K562 (cell line): ENCODE measurements around the gene ORAI1. TPM values are rescaled to one million over a fixed set of nuclear protein-coding genes. Genes with fewer than 3 reads are reported as not detected.

Experiments
- ATAC-seq: fragments of 200-7000 bp; cut with Tn5 transposase; 3 replicates; pipeline ENCODE4 v1.9.1; 2020; ENCODE audit warnings: moderate library complexity
- BruUV-seq: library from RNA; stranded (reverse); fragments of 400-500 nt; replicated peaks from 2 replicates; lab custom pipeline; 2021; lab: Mats Ljungman, UMichigan
- CTCF ChIA-PET: fragments of 300-600 bp; formaldehyde crosslinking; extraction: SDS; loops from one replicate; lab custom pipeline; 2021; ENCODE audit warnings: low intra/inter-chr PET ratio; lab: Yijun Ruan, JAX
- POLR2A ChIA-PET: fragments of 300-600, 350-650 bp; sonication (Branson Sonifier 250); formaldehyde crosslinking; extraction: SDS; loops from one replicate; lab custom pipeline; 2021; ENCODE audit warnings: antibody characterized with exemption, inconsistent platforms; lab: Yijun Ruan, JAX
- DNase-seq, 4 experiments: peaks; one replicate each; pipeline versions ENCODE4 v3.0.0 to v3.0.0-alpha.2; 2011 to 2018; ENCODE audit warnings: low spot score in 3 of 4, mixed read lengths in 3 of 4; ENCODE audit errors: extremely low read depth in 1 of 4
- FAIRE-seq: peaks from 2 replicates; lab custom pipeline; 2011; peaks lifted over from hg19 to GRCh38; lab: Jason Lieb, UNC
- H2AFZ ChIP-seq: 2 replicates; pipeline ENCODE4 v1.6.0; 2011; ENCODE audit warnings: low read depth, low read length, control low read depth, inconsistent platforms
- H3K27ac ChIP-seq: fragments of 200-600 bp; 3 replicates; pipeline ENCODE4 v1.8.0; 2011; ENCODE audit warnings: low read depth, mild to moderate bottlenecking, control low read depth, inconsistent platforms, low read length, moderate library complexity, mixed read lengths; ENCODE audit errors: extremely low read depth
- H3K27me3 ChIP-seq, 2 experiments: fragments of 300-600 bp in 1 of 2; 2 replicates in 1 of 2; 3 replicates in 1 of 2; pipeline versions ENCODE4 v1.6.0 to v1.8.0; 2011; ENCODE audit warnings: inconsistent platforms in 2 of 2, low read length in 2 of 2, mild to moderate bottlenecking in 1 of 2, mixed read lengths in 1 of 2, moderate library complexity in 1 of 2; ENCODE audit not compliant: control insufficient read depth in 2 of 2, insufficient read depth in 2 of 2
- H3K36me3 ChIP-seq: fragments of 300-600 bp; 3 replicates; pipeline ENCODE4 v1.8.0; 2011; ENCODE audit warnings: mild to moderate bottlenecking, low read length, inconsistent platforms; ENCODE audit not compliant: control insufficient read depth, insufficient read depth
- H3K4me1 ChIP-seq, 2 experiments: fragments of 200-600 bp in 1 of 2; replicated peaks in 1 of 2; 2 replicates in 1 of 2; 3 replicates in 1 of 2; pipeline versions ENCODE4 v1.5.1 to v1.8.0; 2011; ENCODE audit warnings: inconsistent platforms in 2 of 2, low read length in 2 of 2, mild to moderate bottlenecking in 1 of 2, mixed read lengths in 1 of 2, moderate library complexity in 1 of 2; ENCODE audit not compliant: control insufficient read depth in 2 of 2, insufficient read depth in 2 of 2
- H3K4me2 ChIP-seq: 2 replicates; pipeline ENCODE4 v1.6.1; 2011; ENCODE audit warnings: low read length, control low read depth, inconsistent platforms, mixed read lengths; ENCODE audit not compliant: insufficient read depth
- H3K4me3 ChIP-seq: fragments of 200-600 bp; sonication (generic), shearing (Covaris generic); 2 replicates; pipeline ENCODE4 v1.5.1; 2016; ENCODE audit warnings: control low read depth, inconsistent platforms
- H3K79me2 ChIP-seq: fragments of 200-600 bp; 3 replicates; pipeline ENCODE4 v1.8.0; 2011; ENCODE audit warnings: low read length, inconsistent platforms; ENCODE audit not compliant: control insufficient read depth, insufficient read depth
- H3K9ac ChIP-seq, 2 experiments: 2 replicates each; pipeline versions ENCODE4 v1.6.0 to v1.6.1; 2011; ENCODE audit warnings: low read depth in 2 of 2, low read length in 2 of 2, control low read depth in 1 of 2, inconsistent platforms in 1 of 2, mild to moderate bottlenecking in 1 of 2, mixed read lengths in 1 of 2; ENCODE audit not compliant: insufficient read depth in 1 of 2
- H3K9me1 ChIP-seq: one replicate; pipeline ENCODE4 v1.6.0; 2011; ENCODE audit warnings: inconsistent platforms, mild to moderate bottlenecking, low read length, moderate library complexity; ENCODE audit not compliant: control insufficient read depth, insufficient read depth
- H3K9me3 ChIP-seq: replicated peaks from 2 replicates; pipeline ENCODE4 v1.5.1; 2011; ENCODE audit warnings: low read depth, low read length, inconsistent platforms; ENCODE audit not compliant: control insufficient read depth, insufficient read depth
- H4K20me1 ChIP-seq: replicated peaks from 2 replicates; pipeline ENCODE4 v1.6.1; 2011; ENCODE audit warnings: low read length, inconsistent platforms, mixed read lengths; ENCODE audit not compliant: control insufficient read depth, insufficient read depth
- C11orf30 ChIP-seq: fragments of 450-650 bp; IDR thresholded peaks from 2 replicates; pipeline ENCODE4 v1.6.1; 2016; ENCODE audit warnings: low read depth, mild to moderate bottlenecking
- HCFC1 ChIP-seq: IDR thresholded peaks from 2 replicates; pipeline ENCODE4 v1.6.1; 2012; ENCODE audit warnings: low read depth, low read length, improper control_type of control experiment
- L3MBTL2 ChIP-seq: fragments of 450-650 bp; IDR thresholded peaks from 2 replicates; pipeline ENCODE4 v1.6.1; 2016; ENCODE audit warnings: mild to moderate bottlenecking, moderate library complexity
- MAFF ChIP-seq: IDR thresholded peaks from 2 replicates; pipeline ENCODE4 v1.6.1; 2012; ENCODE audit warnings: low read length, improper control_type of control experiment
- MAFG ChIP-seq: fragments of 450-650 bp; conservative IDR thresholded peaks from 2 replicates; pipeline ENCODE4 v1.6.1; 2016; ENCODE audit warnings: missing genetic modification characterization, missing compliant biosample characterization
- MAFK ChIP-seq: IDR thresholded peaks from 2 replicates; pipeline ENCODE4 v1.6.1; 2011; ENCODE audit warnings: low read length, improper control_type of control experiment
- MTA2 ChIP-seq: fragments of 450-650 bp; IDR thresholded peaks from 2 replicates; pipeline ENCODE4 v1.6.1; 2016; ENCODE audit warnings: low read depth
- RBM25 ChIP-seq: fragments of 200-400 bp; formaldehyde crosslinking; IDR thresholded peaks from 2 replicates; pipeline ENCODE4 v1.6.1; 2018; ENCODE audit warnings: low read length, low read depth, moderate library complexity; ENCODE audit not compliant: severe bottlenecking
- SRSF9 ChIP-seq: fragments of 200-400 bp; formaldehyde crosslinking; IDR thresholded peaks from 2 replicates; pipeline ENCODE4 v1.6.1; 2017; ENCODE audit warnings: low read depth, low read length, borderline replicate concordance
- ZNF3 ChIP-seq: fragments of 250-450 bp; sonication (Bioruptor Pico); IDR thresholded peaks from 2 replicates; pipeline ENCODE4 v1.5.0; 2021; ENCODE audit warnings: mild to moderate bottlenecking, moderate library complexity
- ZNF316 ChIP-seq: fragments of 450-650 bp; IDR thresholded peaks from 2 replicates; pipeline ENCODE4 v1.6.1; 2016
- WGBS: fragments of 100-300 bp; shearing (Covaris generic); methylation state at CpG from one replicate; pipeline ENCODE4 v1.1.6; 2016; ENCODE audit warnings: low coverage, mixed read lengths; ENCODE audit not compliant: insufficient coverage; ENCODE audit errors: missing lambda C conversion rate; 5-methylcytosine and 5-hydroxymethylcytosine counted together
- in situ Hi-C: fragments of 300-500 bp; cut with MboI; formaldehyde crosslinking; loops from 4 replicates; pipeline ENCODE4 v1.15.0; 2018; ENCODE audit warnings: inconsistent platforms, mixed read lengths
- intact Hi-C: fragments of 100-400 bp; cut with micrococcal nuclease; formaldehyde crosslinking; loops from 2 replicates; pipeline ENCODE4 v1.14.2; 2022
- polyA plus RNA-seq, 8 experiments: library from polyadenylated mRNA; depleted of rRNA in 4 of 8; stranded (reverse) in 5 of 8; unstranded in 3 of 8; fragments of >200 nt; fragmentation: Nextera tagmentation in 2 of 8; fragmentation: Illumina TruSeq in 1 of 8; extraction: Ambion mirVana in 2 of 8; extraction: Trizol in 1 of 8; gene quantifications; 2 replicates each; pipeline versions ENCODE4 v1.2.1 to v1.2.3, GENCODE V29; 2011 to 2014; ENCODE audit warnings: inconsistent platforms in 1 of 8, missing spikeins in 1 of 8
- total RNA-seq, 7 experiments: library from RNA; depleted of rRNA in 6 of 7; stranded (reverse); fragments of >200 nt in 6 of 7; fragmentation: Illumina TruSeq in 2 of 7; extraction: Trizol in 2 of 7; gene quantifications; 2 replicates each; pipeline versions ENCODE4 v1.2.1 to v1.2.3, GENCODE V29; 2011 to 2021; ENCODE audit warnings: low replicate concordance in 1 of 7

The ORAI1 gene
- total and polyA plus RNA-seq, 9 of the 15 experiments (the other 6 are each of a cell fraction or from before 2014, with no cell fraction given): 2.6 to 23.8 (median 9.3) TPM

DNA sequence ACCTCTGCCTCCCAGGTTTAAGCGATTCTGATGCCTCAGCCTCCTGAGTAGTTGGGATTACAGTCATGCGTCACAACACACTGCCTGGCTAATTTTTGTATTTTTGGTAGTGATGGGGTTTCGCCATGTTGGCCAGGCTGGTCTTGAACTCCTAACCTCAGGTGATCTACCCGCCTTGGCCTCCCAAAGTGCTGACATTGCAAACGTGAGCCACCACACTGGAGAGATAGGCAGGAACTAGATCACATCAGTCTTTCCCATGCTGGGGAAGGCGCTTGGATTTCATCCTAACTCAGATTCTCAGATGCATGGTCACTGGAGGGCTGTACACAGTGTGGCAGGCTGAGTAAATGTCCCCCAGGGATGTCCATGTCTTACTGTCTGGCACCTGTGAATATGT lies 18.0 kb upstream of the ORAI1 start:
- ChIA-PET POLR2A (no interaction called here), CTCF (no interaction called here)
- 55% methylated on average over 6 of the region's 6 CpGs for WGBS
- in situ Hi-C loops: no loop called here
- Histone ChIP-seq H3K4me3 (no peak overlapping the region), H3K9me3 (no peaks in the 10 kb centered on the region), H3K4me2 (no peak overlapping the region), H2AFZ (no peak overlapping the region), H3K9me1 (no peaks in the 10 kb centered on the region), H3K9ac (no peak overlapping the region), H3K36me3 (no peaks in the 10 kb centered on the region), H3K4me1 (peaks cover 0 to 6% of the 10 kb centered on the region in 2 experiments; a peak in 2 of 5 replicates), H3K27me3 (no peaks in the 10 kb centered on the region; a peak in 1 of 5 replicates), H3K79me2 (no peaks in the 10 kb centered on the region), H3K27ac (no peak overlapping the region), H4K20me1 (no peaks in the 10 kb centered on the region)
- DNase-seq (no peak), ATAC-seq (no peak), FAIRE-seq (no peak)
- intact Hi-C loops: no loop called here
- TF ChIP-seq C11orf30 (peak; percentile 82), HCFC1 (no peak), MAFK (peak; percentile 73), ZNF316 (peak; percentile 89), MAFF (peak; percentile 69), ZNF3 (CRISPR knock-in tag) (no peak), SRSF9 (no peak), MAFG (tag) (peak; percentile 72), L3MBTL2 (no peak), MTA2 (no peak), RBM25 (peak; percentile 43)
- BruUV-seq: no TSS peak
